ENCODE results near the gene DDX39B. TPM values are rescaled to one million over a fixed set of nuclear protein-coding genes. Genes with fewer than 3 reads are reported as not detected.

Gene DDX39B
- total and polyA plus RNA-seq, 10 donors: 291 to 768 (median 381) TPM

DNA sequence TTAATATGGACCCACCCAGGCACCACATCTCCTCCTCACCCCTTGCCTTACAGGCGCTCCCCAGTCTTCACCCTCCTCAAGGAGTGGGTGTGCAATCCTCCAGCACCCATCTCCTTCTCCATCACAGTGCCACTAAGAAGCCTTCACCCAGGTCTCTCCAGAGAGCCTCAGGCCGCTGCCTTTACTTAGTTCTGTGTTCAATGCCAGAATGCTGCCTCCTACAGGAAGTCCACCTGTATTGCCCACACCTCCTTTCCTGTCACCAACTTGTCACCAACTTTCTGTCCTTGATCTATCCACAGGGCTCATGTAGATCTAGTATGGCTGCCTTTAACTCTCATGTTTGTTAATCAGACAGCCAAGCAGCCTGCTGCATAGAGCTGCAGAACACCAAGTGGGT is 43.7 kb upstream of the DDX39B start:
- Histone ChIP-seq H3K27ac (peak overlapping the region; percentile 82 to 98 (median 96)), H3K27me3 (replicated peaks in 1 of 7) (no peaks in the 10 kb centered on the region), H3K36me3 (peaks cover 0 to 20% (median 2%) of the 10 kb centered on the region in 6 donors), H3K4me3 (peak overlapping the region in 2 of 8 donors; percentile 33 to 64), H3K9me3 (no peaks in the 10 kb centered on the region), H3K4me1 (peaks cover 55 to 94% (median 89%) of the 10 kb centered on the region in 6 donors)
- peak; percentile 83 for DNase-seq
- TF ChIP-seq CTCF (IDR thresholded peaks at IDR 0.05 in 8 of 11, conservative IDR thresholded peaks at IDR 0.05 in 3 of 11): peak in 7 of 11 experiments; percentile 33 to 68 (median 54)
- TF ChIP-seq POLR2AphosphoS5 (IDR thresholded peaks at IDR 0.05): no peak
- no peak for TF ChIP-seq POLR2A (IDR thresholded peaks at IDR 0.05)
- WGBS, 5 donors: 54 to 67% (median 65%) methylated on average over 2 of the region's 2 CpGs
- intact Hi-C loops (cut with DNase I; ENCODE audit: low total_unique reads): no loop called here

DNA sequence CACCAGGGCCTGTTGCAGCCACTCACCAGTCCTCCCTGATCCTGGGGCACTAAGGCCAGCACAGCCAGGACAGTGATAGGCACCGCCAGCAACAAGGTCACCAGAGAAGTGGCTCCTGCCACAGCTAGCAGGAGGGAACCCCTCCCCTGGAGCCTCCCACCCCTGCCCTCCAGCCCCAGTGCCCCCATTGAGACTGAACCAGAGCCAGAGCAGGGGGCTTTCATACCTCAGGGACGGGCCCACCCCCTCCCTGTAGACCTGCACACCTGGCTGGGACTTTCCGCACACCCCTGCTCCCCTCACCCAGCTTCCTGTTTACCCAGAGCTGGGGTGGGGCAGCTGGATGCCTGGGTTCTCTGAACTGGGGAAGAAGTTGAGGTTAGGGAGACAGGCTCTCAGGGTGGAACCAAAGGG is 40.4 kb upstream of the DDX39B start, which contains the start of gene LTB:
TSS of gene LTB (minus strand) at position 195 of the 414 bp plus-strand sequence. CDS start at position 188, 7 bp downstream.
- H3K4me1 ChIP-seq: peaks cover 62 to 94% (median 92%) of the 10 kb centered on the region in 6 donors
- peak; percentile 94 for DNase-seq
- intact Hi-C loops (cut with DNase I; ENCODE audit: low total_unique reads): no loop called here

GRCh38 chr6:31581434-31582229 is 39.8 kb upstream of the DDX39B start:
- H3K4me1 ChIP-seq: peaks cover 62 to 94% (median 92%) of the 10 kb centered on the region in 6 donors
- no peaks in the 10 kb centered on the region for H3K9me3 ChIP-seq
- intact Hi-C loops (cut with DNase I; ENCODE audit: low total_unique reads): no loop called here
- H3K36me3 ChIP-seq: peaks cover 0 to 21% (median 1%) of the 10 kb centered on the region in 6 donors
- no peaks in the 10 kb centered on the region for H3K27me3 ChIP-seq (replicated peaks in 1 of 7)
- no peak for TF ChIP-seq POLR2AphosphoS5 (IDR thresholded peaks at IDR 0.05)
- TF ChIP-seq CTCF (IDR thresholded peaks at IDR 0.05 in 8 of 11, conservative IDR thresholded peaks at IDR 0.05 in 3 of 11): no peak
- DNase-seq: peak; percentile 85
- H3K4me3 ChIP-seq: peak overlapping the region; percentile 61 to 97 (median 82)
- H3K27ac ChIP-seq: peak overlapping the region; percentile 66 to 98 (median 96)
- 5 to 11% (median 7%) methylated on average over 18 to 21 of the region's 21 CpGs for WGBS, 5 donors

More for the DNA sequence above, 40.4 kb upstream of the DDX39B start, which contains the start of gene LTB:
- peak within 1 kb of the TSS; percentile 66 to 98 (median 96) for H3K27ac ChIP-seq
- 8 to 40% (median 21%) methylated on average over 1 to 3 of the region's 3 CpGs for WGBS, 5 donors
- no peaks in the 10 kb centered on the region for H3K9me3 ChIP-seq
- peaks cover 0 to 15% (median 1%) of the 10 kb centered on the region in 6 donors for H3K36me3 ChIP-seq
- H3K4me3 ChIP-seq: peak within 1 kb of the TSS; percentile 61 to 97 (median 82)
- H3K27me3 ChIP-seq (replicated peaks in 1 of 7): no peaks in the 10 kb centered on the region
- TF ChIP-seq POLR2AphosphoS5 (IDR thresholded peaks at IDR 0.05) (peak; percentile 78 to 87 (median 81)), CTCF (IDR thresholded peaks at IDR 0.05 in 8 of 11, conservative IDR thresholded peaks at IDR 0.05 in 3 of 11) (no peak), POLR2A (IDR thresholded peaks at IDR 0.05) (peak in 1 of 3 donors; percentile 60)

All from spleen (tissue), 11 donors.